ENCODE measurements around the gene STEEP1.

GRCh38 chrX:119583431-119584059, 18.3 kb upstream of the STEEP1 start:
- no peak for TF ChIP-seq EZH2 (IDR thresholded peaks at IDR 0.05; ENCODE audit: low read length, unreplicated experiment)
- TF ChIP-seq CTCF (conservative IDR thresholded peaks at IDR 0.05; ENCODE audit: low read depth, low read length): no peak
- no peak for TF ChIP-seq EZH2phosphoT487 (IDR thresholded peaks at IDR 0.05; ENCODE audit: borderline replicate concordance, low read length)

Data from PC-3 (cell line).